Measurements from ENCODE around the gene IL5.
"Not testable (repeated sequence)": the region's sequence is repeated elsewhere in the genome, so short reads cannot be mapped to it uniquely, and the experiment has no call there.

The IL5 gene

DNA sequence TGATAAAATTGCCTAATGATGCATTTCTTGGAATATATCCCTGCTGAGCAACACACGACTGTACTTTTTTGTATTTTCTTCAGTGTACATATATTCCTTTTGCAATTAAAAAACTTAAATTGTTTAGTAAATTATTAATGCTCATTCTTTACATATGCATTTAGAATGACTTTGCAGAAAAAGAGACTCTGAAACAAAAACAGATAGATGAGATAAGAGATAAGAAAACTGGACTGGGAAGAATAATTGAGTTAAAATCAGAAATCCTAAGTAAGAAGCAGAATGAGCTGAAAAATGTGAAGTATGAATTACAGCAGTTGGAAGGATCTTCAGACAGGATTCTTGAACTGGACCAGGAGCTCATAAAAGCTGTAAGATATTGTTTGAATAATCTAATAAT is 46.1 kb upstream of the IL5 start:
- Histone ChIP-seq H3K9me2 (replicated peaks; ENCODE audit: control insufficient read depth, low read length) (no peaks in the 10 kb centered on the region), H3K27ac (ENCODE audit: low read depth, low read length) (no peak overlapping the region), H3F3A (ENCODE audit: control insufficient read depth, insufficient read depth) (no peaks in the 10 kb centered on the region), H3K79me2 (ENCODE audit: control insufficient read depth, low read length) (no peaks in the 10 kb centered on the region), H4K20me1 (ENCODE audit: control insufficient read depth, insufficient read depth, low read depth, low read length) (0 out of 2 replicates have a peak, but pooled peaks cover 3% of the 10 kb centered on the region), H3K4me3 (ENCODE audit: low read length) (no peak overlapping the region), H3K4me2 (ENCODE audit: low read length) (no peak overlapping the region), H3K9me3 (ENCODE audit: control insufficient read depth, insufficient read depth, low read length) (no peaks in the 10 kb centered on the region), H3K27me3 (ENCODE audit: control insufficient read depth, low read length) (no peaks in the 10 kb centered on the region), H3K4me1 (ENCODE audit: control insufficient read depth, low read length) (no peaks in the 10 kb centered on the region), H3K36me3 (ENCODE audit: control insufficient read depth, low read length) (peaks cover 89% of the 10 kb centered on the region)
- TF ChIP-seq, protein P1, sequence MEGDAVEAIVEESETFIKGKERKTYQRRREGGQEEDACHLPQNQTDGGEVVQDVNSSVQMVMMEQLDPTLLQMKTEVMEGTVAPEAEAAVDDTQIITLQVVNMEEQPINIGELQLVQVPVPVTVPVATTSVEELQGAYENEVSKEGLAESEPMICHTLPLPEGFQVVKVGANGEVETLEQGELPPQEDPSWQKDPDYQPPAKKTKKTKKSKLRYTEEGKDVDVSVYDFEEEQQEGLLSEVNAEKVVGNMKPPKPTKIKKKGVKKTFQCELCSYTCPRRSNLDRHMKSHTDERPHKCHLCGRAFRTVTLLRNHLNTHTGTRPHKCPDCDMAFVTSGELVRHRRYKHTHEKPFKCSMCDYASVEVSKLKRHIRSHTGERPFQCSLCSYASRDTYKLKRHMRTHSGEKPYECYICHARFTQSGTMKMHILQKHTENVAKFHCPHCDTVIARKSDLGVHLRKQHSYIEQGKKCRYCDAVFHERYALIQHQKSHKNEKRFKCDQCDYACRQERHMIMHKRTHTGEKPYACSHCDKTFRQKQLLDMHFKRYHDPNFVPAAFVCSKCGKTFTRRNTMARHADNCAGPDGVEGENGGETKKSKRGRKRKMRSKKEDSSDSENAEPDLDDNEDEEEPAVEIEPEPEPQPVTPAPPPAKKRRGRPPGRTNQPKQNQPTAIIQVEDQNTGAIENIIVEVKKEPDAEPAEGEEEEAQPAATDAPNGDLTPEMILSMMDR (IDR thresholded peaks at IDR 0.05; ENCODE audit: low read depth, low read length, poor library complexity, severe bottlenecking) = no peak
- TF ChIP-seq EZH2phosphoT487 (IDR thresholded peaks at IDR 0.05; ENCODE audit: borderline replicate concordance, low read length) = no peak

DNA sequence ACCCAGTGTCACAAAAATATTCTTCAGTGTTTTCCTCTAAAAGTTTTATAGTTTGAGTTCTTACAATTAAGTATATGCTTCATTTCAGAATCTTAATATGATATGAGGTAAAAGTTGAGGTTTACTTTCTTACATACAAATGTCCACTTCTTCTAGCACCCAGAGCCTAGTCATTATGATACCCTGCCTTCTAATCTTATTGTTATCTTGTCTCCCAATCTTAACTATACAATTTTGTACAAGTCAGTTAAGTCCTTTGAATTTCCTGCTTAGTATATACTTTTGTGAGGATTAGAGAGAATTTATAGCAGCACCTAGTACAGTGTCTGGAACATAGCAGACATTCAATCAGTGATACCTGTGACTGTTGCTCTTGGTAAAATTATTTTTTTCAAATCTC is 42.7 kb upstream of the IL5 start:
- H3F3A ChIP-seq (ENCODE audit: control insufficient read depth, insufficient read depth) = 0 out of 2 replicates have a peak, but pooled peaks cover 2% of the 10 kb centered on the region
- no peaks in the 10 kb centered on the region for H3K27me3 ChIP-seq (ENCODE audit: control insufficient read depth, low read length)
- no peaks in the 10 kb centered on the region for H3K9me3 ChIP-seq (ENCODE audit: control insufficient read depth, insufficient read depth, low read length)
- no peak overlapping the region for H3K4me3 ChIP-seq (ENCODE audit: low read length)
- no peak overlapping the region for H3K4me2 ChIP-seq (ENCODE audit: low read length)
- TF ChIP-seq, protein P1 (IDR thresholded peaks at IDR 0.05; ENCODE audit: low read depth, low read length, poor library complexity, severe bottlenecking) = no peak
- TF ChIP-seq EZH2phosphoT487 (IDR thresholded peaks at IDR 0.05; ENCODE audit: borderline replicate concordance, low read length) = no peak
- H3K36me3 ChIP-seq (ENCODE audit: control insufficient read depth, low read length) = peaks cover 86% of the 10 kb centered on the region
- no peaks in the 10 kb centered on the region for H3K9me2 ChIP-seq (replicated peaks; ENCODE audit: control insufficient read depth, low read length)
- H3K27ac ChIP-seq (ENCODE audit: low read depth, low read length) = no peak overlapping the region
- peaks cover 4% of the 10 kb centered on the region for H3K79me2 ChIP-seq (ENCODE audit: control insufficient read depth, low read length)
- H4K20me1 ChIP-seq (ENCODE audit: control insufficient read depth, insufficient read depth, low read depth, low read length) = 0 out of 2 replicates have a peak, but pooled peaks cover 3% of the 10 kb centered on the region
- H3K4me1 ChIP-seq (ENCODE audit: control insufficient read depth, low read length) = no peaks in the 10 kb centered on the region

DNA sequence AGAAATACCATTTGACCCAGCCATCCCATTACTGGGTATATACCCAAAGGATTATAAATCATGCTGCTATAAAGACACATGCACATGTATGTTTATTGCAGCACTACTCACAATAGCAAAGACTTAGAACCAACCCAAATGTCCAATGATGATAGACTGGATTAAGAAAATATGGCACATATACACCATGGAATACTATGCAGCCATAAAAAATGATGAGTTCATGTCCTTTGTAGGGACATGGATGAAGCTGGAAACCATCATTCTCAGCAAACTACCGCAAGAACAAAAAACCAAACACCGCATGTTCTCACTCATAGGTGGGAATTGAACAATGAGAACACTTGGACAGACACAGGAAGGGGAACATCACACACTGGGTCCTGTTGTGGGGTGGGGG is 41.2 kb upstream of the IL5 start:
- H3K4me3 ChIP-seq (ENCODE audit: low read length); H3K27me3 ChIP-seq (ENCODE audit: control insufficient read depth, low read length); H3K27ac ChIP-seq (ENCODE audit: low read depth, low read length); H3K4me1 ChIP-seq (ENCODE audit: control insufficient read depth, low read length); H3K9me2 ChIP-seq (replicated peaks; ENCODE audit: control insufficient read depth, low read length); H3F3A ChIP-seq (ENCODE audit: control insufficient read depth, insufficient read depth); H3K79me2 ChIP-seq (ENCODE audit: control insufficient read depth, low read length); H3K4me2 ChIP-seq (ENCODE audit: low read length); H4K20me1 ChIP-seq (ENCODE audit: control insufficient read depth, insufficient read depth, low read depth, low read length); H3K9me3 ChIP-seq (ENCODE audit: control insufficient read depth, insufficient read depth, low read length): not testable (repeated sequence)
- H3K36me3 ChIP-seq (ENCODE audit: control insufficient read depth, low read length) = peaks cover 85% of the 10 kb centered on the region

DNA sequence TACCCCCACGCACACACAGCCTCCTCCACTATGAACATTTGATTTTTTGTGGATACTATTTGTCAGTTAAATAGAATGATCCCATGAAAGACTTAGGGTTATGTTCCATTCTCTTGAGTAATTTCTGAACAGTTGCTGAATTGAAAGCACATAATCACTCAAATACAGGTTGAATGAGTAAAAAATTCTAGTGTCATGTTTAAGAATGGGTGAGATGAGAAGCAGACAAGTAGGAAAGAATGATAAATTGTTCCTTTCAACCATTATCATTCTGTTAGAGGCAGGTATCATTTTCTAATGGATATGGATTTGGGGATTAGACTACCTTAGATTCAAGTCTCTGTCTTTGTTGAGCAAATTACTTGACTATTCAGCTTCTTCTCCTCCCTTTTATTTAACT is 32.8 kb upstream of the IL5 start:
- H3K36me3 ChIP-seq (ENCODE audit: control insufficient read depth, low read length) = peaks cover 83% of the 10 kb centered on the region
- TF ChIP-seq, protein P1 (IDR thresholded peaks at IDR 0.05; ENCODE audit: low read depth, low read length, poor library complexity, severe bottlenecking) = no peak
- TF ChIP-seq EZH2phosphoT487 (IDR thresholded peaks at IDR 0.05; ENCODE audit: borderline replicate concordance, low read length) = no peak
- H3K27ac ChIP-seq (ENCODE audit: low read depth, low read length) = no peak overlapping the region
- no peaks in the 10 kb centered on the region for H3K4me1 ChIP-seq (ENCODE audit: control insufficient read depth, low read length)
- H3F3A ChIP-seq (ENCODE audit: control insufficient read depth, insufficient read depth) = peaks cover 2% of the 10 kb centered on the region; the same call in 1 of the 2 replicates
- no peak overlapping the region for H3K4me3 ChIP-seq (ENCODE audit: low read length)
- peaks cover 30% of the 10 kb centered on the region for H3K79me2 ChIP-seq (ENCODE audit: control insufficient read depth, low read length)
- H3K9me3 ChIP-seq (ENCODE audit: control insufficient read depth, insufficient read depth, low read length) = no peaks in the 10 kb centered on the region
- H3K9me2 ChIP-seq (replicated peaks; ENCODE audit: control insufficient read depth, low read length) = no peaks in the 10 kb centered on the region
- no peak overlapping the region for H3K4me2 ChIP-seq (ENCODE audit: low read length)
- H3K27me3 ChIP-seq (ENCODE audit: control insufficient read depth, low read length) = no peaks in the 10 kb centered on the region
- no peaks in the 10 kb centered on the region for H4K20me1 ChIP-seq (ENCODE audit: control insufficient read depth, insufficient read depth, low read depth, low read length)
